GM18909 (cell line): ENCODE results near the gene DDX3X.
"Not testable (repeated sequence)": the region's sequence is repeated elsewhere in the genome, so short reads cannot be mapped to it uniquely, and the experiment has no call there.

Experiments used
- ATAC-seq: cut with Tn5 transposase; IDR thresholded peaks from one replicate; pipeline ENCODE4 v1.9.1; 2021; ENCODE audit warnings: mild to moderate bottlenecking; ENCODE audit not compliant: unreplicated experiment, poor library complexity

DDX3X gene

GRCh38 chrX:41352329-41352838 lies 18.4 kb downstream of the DDX3X start:
- ATAC-seq: no peak

GRCh38 chrX:41353985-41354384 lies 20.0 kb downstream of the DDX3X start:
- ATAC-seq: no peak

DNA sequence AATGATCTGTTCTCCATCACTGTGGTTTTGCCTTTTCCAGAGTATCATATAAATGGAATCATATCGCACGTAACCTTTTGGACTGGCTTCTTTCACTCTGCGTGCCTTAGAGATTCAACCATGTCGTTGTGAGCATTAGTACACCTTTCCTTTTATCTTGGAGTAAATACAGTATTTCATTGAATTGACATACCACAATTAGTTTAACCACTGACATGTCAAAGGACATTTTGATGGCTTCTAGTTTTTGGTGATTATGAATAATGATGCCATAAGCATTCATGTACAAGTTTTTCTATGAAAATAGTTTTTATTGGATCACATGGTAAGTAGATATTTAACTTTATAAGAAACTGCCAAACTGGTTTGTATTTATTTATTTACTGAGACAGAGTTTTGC lies 35.2 kb downstream of the DDX3X start:
- no peak for ATAC-seq

GRCh38 chrX:41371575-41371974 lies 37.6 kb downstream of the DDX3X start:
- not testable (repeated sequence) for ATAC-seq

- ATAC-seq: no peak
Measured at GRCh38 chrX:41373989-41374606, 40.1 kb downstream of the DDX3X start.

- no peak for ATAC-seq
Measured at GRCh38 chrX:41377624-41378023, 43.7 kb downstream of the DDX3X start.

DNA sequence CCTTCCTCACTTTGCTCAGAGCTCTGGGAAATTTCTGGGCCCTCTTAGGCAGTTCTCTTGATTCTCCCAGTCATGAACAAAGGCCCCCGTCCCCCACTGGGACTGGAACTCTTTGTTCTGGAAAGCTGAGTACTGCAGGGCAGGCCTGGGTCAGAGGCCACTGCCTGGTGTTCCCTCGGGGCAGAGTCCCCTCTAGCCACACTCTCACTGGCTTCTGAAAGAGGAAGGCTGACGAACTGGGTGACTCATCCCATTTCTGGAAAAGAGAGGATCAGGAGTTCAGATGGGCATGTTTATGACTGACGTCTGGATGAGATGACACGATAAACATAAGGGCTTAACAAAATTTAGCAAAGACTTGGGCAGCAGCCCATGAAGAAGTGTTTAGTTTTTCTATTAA lies 47.7 kb downstream of the DDX3X start:
- no peak for ATAC-seq

DNA sequence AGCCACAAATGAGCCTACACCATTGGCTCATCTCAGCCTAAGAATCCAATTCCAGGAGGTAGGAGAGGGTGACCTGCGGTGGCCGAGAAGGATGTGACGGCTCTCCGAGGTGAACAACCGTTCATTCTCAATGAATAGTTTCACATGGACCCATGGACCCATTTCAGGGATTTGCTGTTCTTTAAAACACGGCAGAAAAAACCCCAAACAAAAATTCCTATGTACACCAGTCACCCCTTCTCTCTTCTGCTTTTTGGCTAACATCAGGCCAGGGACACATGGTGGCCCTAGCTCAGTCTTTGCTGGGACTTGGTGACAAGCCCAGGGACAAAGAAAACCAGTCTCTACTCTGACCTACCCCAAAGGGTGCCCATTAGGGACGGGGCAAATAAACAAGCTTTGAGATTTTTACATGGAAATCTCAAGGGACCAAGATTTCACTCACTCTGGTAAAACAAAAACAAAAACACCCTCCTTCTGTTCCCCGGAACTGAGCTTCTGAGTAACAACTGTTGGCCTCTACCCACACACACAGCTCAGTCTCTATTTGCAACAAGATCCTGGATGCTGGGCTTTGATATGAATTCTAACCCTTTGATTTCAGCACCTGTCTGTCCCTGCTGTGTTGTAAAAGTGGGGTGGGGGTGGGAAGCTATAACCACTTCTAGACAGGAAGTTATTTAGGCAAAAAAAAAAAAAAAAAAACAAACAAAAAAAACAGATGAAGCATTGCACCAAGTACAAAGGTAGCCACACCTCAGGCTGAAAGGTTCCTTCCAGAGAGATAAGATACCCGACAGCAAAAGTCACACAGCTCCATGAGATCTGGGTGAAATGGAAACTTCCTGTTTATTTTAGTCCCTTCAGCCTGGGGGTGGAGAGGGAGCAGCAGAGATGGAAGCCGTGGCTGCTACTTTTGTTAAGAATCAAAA lies 49.0 kb downstream of the DDX3X start:
- no peak for ATAC-seq

DNA sequence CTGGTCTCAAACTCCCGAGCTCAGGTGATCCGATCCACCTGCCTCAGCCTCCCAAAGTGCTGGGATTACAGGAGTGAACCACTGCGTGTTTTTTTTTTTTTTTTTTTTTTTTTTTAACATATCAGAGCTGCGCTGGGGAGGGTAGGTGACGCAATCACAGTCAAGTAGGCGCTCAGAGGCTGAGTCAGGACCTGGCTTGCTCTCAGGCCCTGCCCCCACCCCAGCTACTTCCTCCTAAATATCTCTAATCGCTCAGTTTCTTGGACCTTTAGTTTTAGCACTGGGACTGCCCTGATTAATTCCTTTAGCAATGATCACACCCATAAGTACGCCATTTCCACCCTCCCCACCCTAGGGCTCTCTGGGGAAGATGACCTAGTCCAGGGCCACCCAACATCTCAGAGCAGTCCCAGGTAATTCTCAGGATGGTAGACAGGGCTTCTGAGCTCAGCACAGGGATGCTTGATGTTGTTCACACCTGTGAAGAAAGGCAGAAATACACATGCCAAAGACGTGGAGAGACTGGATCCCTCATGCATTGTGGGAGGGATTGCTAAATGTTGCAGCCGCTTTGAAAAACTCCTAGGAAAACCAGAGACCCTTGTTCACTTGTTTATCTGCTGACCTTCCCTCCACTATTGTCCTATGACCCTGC lies 50.2 kb downstream of the DDX3X start:
- ATAC-seq: no peak

GRCh38 chrX:41386222-41386990 lies 52.4 kb downstream of the DDX3X start:
- no peak for ATAC-seq

DNA sequence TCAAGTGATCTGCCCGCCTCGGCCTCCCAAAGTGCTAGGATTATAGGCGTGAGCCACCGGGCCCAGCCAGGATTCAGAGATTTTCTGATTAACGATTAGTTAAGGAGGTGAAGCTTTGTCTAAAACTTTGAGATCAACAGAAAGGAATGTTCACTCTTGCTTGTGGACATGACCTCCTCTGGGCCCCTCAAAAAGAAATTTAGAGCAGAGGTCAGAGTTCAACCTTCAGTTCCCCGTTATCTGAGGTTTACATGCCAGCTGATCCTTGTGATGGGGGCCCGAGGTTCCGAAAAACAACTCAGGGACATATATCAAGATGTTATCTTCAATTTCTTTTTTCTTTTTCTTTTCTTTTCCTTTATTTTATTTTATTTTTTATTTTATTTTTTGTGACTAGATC lies 54.6 kb downstream of the DDX3X start:
- ATAC-seq: no peak

DNA sequence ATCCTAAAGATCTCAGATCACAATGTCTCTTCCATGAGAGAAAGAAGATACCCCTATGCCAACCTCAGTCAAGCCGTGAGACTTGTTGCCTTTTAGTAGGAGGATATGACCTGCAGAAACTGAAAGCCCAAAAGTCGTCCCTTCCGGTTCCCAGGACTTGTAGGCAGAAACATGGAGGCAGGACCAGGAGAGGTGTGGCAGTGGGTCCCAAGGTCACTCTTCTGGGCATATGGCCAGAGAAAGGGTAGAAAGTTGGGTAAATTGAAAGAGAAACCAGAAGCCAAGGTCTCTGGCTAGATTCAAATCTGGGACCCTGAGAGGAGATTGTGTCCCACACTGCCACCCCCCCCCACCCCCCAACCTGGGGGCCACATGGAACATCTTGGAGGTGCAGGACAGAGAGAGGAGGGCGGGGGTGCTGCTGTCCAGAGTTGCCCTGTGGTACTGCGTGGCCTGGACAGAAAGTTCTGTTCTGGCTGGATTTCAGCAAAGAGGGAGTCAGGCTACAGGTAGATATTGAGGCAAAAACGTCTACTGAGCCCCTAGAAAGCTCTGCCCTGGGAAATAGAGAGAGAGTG lies 55.4 kb downstream of the DDX3X start:
- ATAC-seq: no peak

DNA sequence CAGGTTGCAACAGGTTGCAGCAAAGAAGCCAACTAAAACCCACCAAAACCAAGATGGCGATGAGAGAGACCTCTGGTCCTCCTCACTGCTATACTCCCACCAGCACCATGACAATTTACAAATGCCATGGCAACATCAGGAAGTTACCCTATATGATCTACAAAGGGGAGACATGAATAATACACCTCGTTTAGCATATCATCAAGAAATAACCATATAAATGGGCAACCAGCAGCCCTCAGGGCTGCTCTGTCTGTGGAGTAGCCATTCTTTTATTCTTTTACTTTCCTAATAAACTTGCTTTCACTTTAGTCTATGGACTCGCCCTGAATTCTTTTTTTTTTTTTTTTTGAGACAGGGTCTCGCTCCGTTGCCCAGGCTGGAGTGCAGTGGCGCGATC lies 56.6 kb downstream of the DDX3X start:
- not testable (repeated sequence) for ATAC-seq

DNA sequence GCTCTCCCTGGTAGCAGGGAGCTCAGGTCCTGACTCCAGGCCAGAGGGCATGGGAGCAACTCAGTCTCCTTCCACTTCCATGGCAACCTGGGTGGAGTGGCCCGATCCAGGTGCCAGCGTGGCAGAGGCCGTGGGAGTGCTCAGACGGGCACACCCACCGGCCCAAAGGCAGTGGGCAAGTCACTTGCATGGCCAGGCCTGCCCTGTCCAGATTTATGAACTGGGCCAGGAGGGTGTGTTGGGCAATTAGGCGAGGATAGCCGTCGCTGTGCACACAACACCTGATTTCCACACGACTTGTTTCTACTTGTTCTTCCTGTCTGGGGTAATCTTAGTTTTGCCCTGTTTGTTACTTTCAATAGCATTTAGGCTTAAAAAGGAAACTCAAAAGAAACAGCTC lies 57.6 kb downstream of the DDX3X start:
- no peak for ATAC-seq

DNA sequence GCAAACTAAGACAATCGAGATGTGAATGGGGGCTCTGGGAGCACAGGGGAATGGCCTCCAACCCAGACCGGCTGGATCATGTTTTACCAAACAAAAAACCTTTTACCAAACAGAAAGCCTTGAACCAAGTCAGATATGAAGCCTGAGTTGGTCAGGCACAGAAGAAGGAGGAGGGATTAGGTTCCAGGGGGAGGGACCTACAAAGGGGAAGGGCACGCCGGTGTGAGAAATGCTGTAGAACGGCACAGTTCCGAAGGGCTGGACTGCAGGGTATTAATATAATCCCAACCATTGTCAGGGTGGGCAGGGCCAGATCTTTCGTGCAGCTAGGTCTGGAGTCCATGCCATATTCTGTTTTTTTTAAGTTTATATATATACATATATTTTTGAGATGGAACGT lies 60.3 kb downstream of the DDX3X start:
- ATAC-seq: no peak

GRCh38 chrX:41397219-41397618 lies 63.3 kb downstream of the DDX3X start:
- no peak for ATAC-seq

- no peak for ATAC-seq
Measured at GRCh38 chrX:41397768-41398167, 63.8 kb downstream of the DDX3X start.

DNA sequence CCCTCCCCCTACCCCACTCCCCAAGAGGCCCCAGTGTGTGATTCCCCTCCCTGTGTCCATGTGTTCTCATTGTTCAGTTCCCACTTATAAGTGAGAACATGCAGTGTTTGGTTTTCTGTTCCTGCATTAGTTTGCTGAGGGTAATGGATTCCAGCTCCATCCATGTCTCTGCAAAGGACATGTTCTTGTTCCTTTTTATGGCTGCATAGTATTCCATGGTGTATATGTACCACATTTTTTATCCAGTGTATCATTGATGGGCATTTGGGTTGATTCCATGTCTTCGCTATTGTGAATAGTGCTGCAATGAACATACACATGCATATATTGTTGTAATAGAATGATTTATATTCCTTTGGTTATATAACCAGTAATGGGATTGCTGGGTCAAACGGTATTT lies 68.6 kb downstream of the DDX3X start:
- ATAC-seq: not testable (repeated sequence)

DNA sequence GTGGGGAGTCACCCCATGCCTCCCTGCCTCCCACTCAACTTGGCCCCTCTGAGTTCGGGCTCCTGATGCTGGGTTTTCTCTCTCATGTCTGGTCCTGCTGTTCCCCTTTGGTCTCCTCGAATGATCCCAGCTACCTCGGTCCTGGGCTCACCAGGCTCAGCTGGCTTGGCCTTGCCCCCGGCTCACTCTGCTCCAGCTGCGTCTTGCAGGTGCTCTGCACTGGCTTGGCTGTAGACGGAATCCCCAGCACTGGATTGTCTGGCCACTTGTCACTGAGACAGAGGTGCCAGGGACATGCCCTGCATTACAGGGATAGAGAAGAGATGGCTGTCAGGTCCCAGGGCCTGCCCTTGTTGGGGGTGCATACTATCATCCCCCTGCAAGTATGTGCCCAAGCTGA lies 71.6 kb downstream of the DDX3X start:
- ATAC-seq: no peak

DNA sequence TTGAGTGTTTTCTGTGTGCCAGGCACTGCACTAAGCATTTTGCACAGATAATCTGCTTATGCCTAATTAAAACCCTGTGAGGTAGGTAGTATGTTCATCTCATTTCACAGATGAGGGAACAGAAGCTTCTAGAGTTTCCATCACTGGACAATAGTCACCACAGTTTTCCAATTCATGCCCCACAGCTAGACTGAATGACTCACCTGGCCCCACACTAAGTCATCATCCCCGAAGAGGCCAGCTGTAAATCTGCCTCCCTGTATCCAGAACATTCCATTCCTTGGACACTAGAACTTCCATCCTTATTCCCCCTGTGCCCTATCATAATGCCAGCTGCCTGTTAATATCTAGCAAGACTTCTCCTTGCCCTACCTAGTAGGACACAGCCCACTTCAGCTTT lies 72.2 kb downstream of the DDX3X start:
- ATAC-seq: no peak
